ENCODE results near the gene PLBD2. TPM values are rescaled to one million over a fixed set of nuclear protein-coding genes. Genes with fewer than 3 reads are reported as not detected.

Gene PLBD2
- total and polyA plus RNA-seq, 10 of the 15 experiments (the other 5 are each of a cell fraction or from before 2014, with no cell fraction given), result 1.4 to 16.6 (median 5.9) TPM

- Histone ChIP-seq H3K27ac (ENCODE audit: control insufficient read depth, insufficient read depth) (no peak overlapping the region), H3K27me3 (replicated peaks in 1 of 2; ENCODE audit: control insufficient read depth in 2 of 2, insufficient read depth in 2 of 2, low read length in 1 of 2) (no peaks in the 10 kb centered on the region), H3K9me3 (replicated peaks; ENCODE audit: control insufficient read depth, insufficient read depth, low read length) (no peaks in the 10 kb centered on the region; the same call in 2 of the 3 replicates), H3K4me2 (ENCODE audit: control insufficient read depth, insufficient read depth) (no peak overlapping the region), H3K79me2 (ENCODE audit: control insufficient read depth, insufficient read depth, low read length) (no peaks in the 10 kb centered on the region), H3K4me1 (ENCODE audit: control insufficient read depth, insufficient read depth, low read length) (no peaks in the 10 kb centered on the region), H3K36me3 (ENCODE audit: control insufficient read depth in 2 of 2, insufficient read depth in 2 of 2, low read length in 1 of 2) (no peaks in the 10 kb centered on the region; a peak in 2 of 4 replicates), H3K4me3 (no peak overlapping the region), H4K20me1 (ENCODE audit: control insufficient read depth, insufficient read depth) (no peaks in the 10 kb centered on the region), H3K9ac (ENCODE audit: control insufficient read depth, insufficient read depth, low read length) (no peak overlapping the region), H2AFZ (ENCODE audit: control insufficient read depth, low read depth, low read length) (no peak overlapping the region)
- ATAC-seq, result no peak
- ChIA-PET RAD21 (ENCODE audit: unreplicated experiment) (no interaction called here), SMC1A (ENCODE audit: uncharacterized antibody, unreplicated experiment) (no interaction called here), CTCF (no interaction called here), POLR2A (interaction anchor here (0.7 kb wide), 1 partner anchor 15 kb away, joined by 3 read pairs; no protein-coding TSS in a partner anchor)
- TF ChIP-seq SP1 (IDR thresholded peaks at IDR 0.05; ENCODE audit: low read depth, low read length) (no peak), STAT1 (conservative IDR thresholded peaks at IDR 0.05) (no peak), NFYB (IDR thresholded peaks at IDR 0.05; ENCODE audit: insufficient read depth, low read depth, low read length) (no peak), TAF1 (IDR thresholded peaks at IDR 0.05; ENCODE audit: borderline replicate concordance, low read depth, low read length) (no peak), TARDBP (IDR thresholded peaks at IDR 0.05; ENCODE audit: borderline replicate concordance) (no peak), POLR2AphosphoS5 (IDR thresholded peaks at IDR 0.05; ENCODE audit: low read length) (no peak), POU2F2 (IDR thresholded peaks at IDR 0.05; ENCODE audit: borderline replicate concordance, low read depth, low read length) (no peak), KLF5 (IDR thresholded peaks at IDR 0.05; ENCODE audit: partially characterized antibody) (no peak), TCF3 (IDR thresholded peaks at IDR 0.05; ENCODE audit: borderline replicate concordance, insufficient read depth, low read depth, low read length) (no peak)
- TF ChIP-seq, protein P1, sequence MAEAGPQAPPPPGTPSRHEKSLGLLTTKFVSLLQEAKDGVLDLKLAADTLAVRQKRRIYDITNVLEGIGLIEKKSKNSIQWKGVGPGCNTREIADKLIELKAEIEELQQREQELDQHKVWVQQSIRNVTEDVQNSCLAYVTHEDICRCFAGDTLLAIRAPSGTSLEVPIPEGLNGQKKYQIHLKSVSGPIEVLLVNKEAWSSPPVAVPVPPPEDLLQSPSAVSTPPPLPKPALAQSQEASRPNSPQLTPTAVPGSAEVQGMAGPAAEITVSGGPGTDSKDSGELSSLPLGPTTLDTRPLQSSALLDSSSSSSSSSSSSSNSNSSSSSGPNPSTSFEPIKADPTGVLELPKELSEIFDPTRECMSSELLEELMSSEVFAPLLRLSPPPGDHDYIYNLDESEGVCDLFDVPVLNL (IDR thresholded peaks at IDR 0.05; ENCODE audit: low read depth, low read length), result no peak
- no TSS peak for BruUV-seq (replicated peaks)
- in situ Hi-C loops (cut with MboI) (no loop called here), intact Hi-C loops (cut with micrococcal nuclease; ENCODE audit: unreplicated experiment) (no loop called here)
- WGBS (ENCODE audit: insufficient coverage, insufficient replicate concordance, low lambda C conversion rate, missing lambda C conversion rate), result 100% methylated on average over 3 of the region's 3 CpGs
- no peak for DNase-seq (ENCODE audit: low read depth, low spot score)
- no peak for FAIRE-seq
These were observed 19.9 kb downstream of the PLBD2 start for GRCh38 chr12:113378291-113378690.

Data from GM12878 (cell line).